ENCODE results near the gene FAM240A.

Gene FAM240A

DNA sequence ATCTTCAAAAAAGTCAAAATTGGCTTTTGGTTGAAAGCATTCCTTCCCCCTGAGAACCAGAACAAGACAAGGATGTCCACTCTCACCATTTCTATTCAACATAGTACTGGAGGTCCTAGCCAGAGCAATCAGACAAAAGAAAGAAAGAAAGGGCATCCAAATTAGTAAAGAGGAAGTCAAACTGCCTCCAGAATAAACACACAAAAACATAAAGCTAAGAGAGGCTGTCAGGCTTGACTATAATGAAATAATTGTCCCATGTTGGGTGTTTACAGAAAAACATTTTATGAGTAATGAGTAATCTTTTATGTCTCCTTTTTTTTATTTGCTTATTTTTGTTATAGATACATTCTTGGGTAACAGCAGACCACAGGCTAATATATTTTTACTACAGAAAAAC lies 18.3 kb upstream of the FAM240A start:
- TF ChIP-seq, protein P1, sequence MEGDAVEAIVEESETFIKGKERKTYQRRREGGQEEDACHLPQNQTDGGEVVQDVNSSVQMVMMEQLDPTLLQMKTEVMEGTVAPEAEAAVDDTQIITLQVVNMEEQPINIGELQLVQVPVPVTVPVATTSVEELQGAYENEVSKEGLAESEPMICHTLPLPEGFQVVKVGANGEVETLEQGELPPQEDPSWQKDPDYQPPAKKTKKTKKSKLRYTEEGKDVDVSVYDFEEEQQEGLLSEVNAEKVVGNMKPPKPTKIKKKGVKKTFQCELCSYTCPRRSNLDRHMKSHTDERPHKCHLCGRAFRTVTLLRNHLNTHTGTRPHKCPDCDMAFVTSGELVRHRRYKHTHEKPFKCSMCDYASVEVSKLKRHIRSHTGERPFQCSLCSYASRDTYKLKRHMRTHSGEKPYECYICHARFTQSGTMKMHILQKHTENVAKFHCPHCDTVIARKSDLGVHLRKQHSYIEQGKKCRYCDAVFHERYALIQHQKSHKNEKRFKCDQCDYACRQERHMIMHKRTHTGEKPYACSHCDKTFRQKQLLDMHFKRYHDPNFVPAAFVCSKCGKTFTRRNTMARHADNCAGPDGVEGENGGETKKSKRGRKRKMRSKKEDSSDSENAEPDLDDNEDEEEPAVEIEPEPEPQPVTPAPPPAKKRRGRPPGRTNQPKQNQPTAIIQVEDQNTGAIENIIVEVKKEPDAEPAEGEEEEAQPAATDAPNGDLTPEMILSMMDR (IDR thresholded peaks at IDR 0.05; ENCODE audit: low read depth, low read length), result no peak
- H3K4me3 ChIP-seq (ENCODE audit: low read depth, low read length), result no peak overlapping the region

DNA sequence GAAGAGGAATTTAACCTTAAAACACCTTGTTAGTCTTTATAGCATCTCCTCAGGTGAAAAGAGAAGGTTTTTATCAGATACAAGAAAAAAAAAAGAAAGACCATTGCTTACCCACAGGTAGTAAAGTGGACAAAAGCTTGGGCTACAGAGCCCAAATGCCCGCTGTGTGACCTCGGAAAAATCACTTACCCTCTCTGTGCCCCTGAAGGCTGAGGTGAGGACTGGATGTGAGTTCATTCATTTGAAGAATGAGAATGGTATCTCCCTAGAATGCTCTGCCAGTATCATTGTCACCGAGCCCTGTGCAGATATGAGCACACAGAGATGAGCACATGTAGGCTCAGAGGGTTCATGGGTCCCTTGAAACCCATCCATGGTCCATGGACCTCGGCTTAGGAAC lies 17.6 kb upstream of the FAM240A start:
- TF ChIP-seq, protein P1 (IDR thresholded peaks at IDR 0.05; ENCODE audit: low read depth, low read length), result no peak
- H3K4me3 ChIP-seq (ENCODE audit: low read depth, low read length), result no peak overlapping the region

DNA sequence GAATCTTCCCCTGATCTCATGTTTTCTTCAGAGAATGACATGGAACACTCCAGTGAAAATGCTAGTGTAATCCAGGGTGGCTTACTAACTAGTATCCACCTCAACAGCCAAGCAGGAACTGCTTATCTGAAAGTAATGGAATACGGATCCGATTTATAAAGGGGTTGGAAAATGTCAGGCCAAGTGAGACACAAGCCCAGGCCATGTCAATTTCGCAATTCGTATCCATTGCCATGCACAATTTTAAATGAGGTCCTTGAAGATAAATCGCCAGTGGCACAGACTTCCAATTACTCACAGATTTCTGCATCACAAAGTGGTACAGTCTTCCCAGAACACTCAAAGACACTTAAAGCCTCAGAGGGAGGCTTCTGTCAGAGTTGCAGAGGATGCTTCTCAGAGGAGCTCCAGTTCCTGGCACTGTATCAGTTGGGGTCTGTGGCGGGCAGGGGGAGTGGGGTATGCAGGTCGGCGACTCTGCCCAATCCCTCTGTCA lies 16.5 kb upstream of the FAM240A start:
- H3K4me3 ChIP-seq (ENCODE audit: low read depth, low read length), result no peak overlapping the region
- TF ChIP-seq, protein P1 (IDR thresholded peaks at IDR 0.05; ENCODE audit: low read depth, low read length), result no peak

DNA sequence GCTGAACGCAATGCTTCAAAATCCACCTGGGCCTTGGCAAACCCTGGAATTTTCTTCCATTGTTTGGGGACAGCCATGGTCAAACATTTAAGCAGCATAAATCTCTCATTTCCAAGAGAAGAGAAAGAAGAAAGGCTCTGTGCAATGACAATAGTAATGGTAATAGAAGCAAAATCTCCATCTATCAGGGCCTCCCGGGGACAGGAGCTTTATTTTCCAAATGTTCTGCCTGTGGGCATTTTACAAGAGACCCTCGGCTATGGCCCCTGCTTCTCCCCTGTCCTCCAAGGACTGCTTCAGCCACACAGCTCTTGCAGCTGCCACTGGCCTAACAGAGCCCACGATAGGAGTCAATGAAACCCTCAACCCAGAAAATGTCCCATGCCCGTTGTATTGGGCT lies 12.7 kb upstream of the FAM240A start:
- TF ChIP-seq, protein P1 (IDR thresholded peaks at IDR 0.05; ENCODE audit: low read depth, low read length), result no peak
- no peak overlapping the region for H3K4me3 ChIP-seq (ENCODE audit: low read depth, low read length)

DNA sequence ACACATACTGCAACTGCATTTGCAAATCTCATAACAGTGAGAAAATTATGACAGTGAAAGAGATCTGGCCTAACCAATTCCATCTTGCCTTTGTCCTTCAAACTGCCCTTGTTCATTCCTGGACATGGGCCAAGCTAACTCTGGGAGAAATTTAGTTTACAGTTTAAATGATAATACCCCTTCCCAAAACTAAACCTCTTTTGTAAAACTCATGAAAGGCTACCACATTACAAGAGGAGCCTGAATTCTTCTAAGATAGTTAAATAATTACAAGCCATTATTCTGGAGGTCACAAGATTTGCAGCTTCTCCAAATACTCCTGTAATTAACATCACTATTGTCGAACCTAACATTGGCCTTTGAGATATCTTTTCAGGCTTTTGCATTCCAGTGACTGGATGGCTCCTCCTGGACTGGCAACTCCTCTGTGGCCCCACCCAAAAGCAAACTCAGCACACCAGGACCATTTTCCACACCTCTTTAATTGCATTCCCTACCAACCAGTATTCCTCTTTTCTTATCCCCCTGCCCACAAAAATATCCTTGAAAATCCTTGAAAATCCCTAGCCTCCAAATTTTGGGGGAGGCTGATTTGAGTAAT lies 8.8 kb upstream of the FAM240A start:
- no peak overlapping the region for H3K4me3 ChIP-seq (ENCODE audit: low read depth, low read length)
- TF ChIP-seq, protein P1 (IDR thresholded peaks at IDR 0.05; ENCODE audit: low read depth, low read length), result no peak

DNA sequence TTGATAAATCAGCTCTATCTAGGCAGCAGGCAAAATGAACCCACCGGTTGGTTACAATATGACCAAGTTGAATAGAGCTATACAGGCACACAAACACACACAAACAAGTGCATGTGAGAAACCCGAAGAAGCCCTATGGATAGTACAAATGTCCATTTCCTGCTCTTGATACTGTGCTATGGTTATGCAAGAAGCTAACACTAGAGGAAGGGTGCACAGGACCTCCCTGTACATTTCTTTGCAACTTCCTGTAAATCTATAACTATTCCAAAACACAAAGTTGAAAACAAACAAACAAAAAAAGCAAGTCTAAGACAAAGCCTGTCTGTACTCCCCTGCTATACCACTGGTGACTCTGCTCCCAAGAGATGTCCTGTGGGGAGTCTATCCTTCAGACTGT lies 8.2 kb upstream of the FAM240A start:
- TF ChIP-seq, protein P1 (IDR thresholded peaks at IDR 0.05; ENCODE audit: low read depth, low read length), result no peak

DNA sequence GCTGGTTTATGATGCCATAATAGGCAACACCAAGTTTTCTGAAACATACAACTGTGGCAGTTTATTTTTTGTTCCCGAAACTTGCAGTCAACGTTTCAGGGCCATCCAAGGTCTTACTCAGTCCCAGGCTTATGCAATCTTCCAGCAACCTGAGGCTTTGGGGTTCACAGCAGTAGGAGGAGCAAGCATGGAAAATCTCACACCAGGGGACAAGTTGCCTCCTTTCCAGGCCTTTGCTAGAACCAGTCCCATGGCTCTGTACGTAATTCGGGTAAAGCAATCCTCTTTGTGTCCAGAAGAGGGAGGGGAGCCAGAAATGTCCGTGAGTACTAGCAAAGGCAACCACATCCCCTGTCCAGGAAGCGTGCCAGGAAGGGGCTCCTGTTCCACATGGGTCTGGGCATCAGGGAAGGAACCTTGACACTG lies 4.7 kb upstream of the FAM240A start:
- TF ChIP-seq, protein P1 (IDR thresholded peaks at IDR 0.05; ENCODE audit: low read depth, low read length), result no peak
- no peak overlapping the region for H3K4me3 ChIP-seq (ENCODE audit: low read depth, low read length)

More for the DNA sequence above, 8.2 kb upstream of the FAM240A start:
- no peak overlapping the region for H3K4me3 ChIP-seq (ENCODE audit: low read depth, low read length)

Data from WI38 (cell line).